T-helper 2 cell treated with Interferon-gamma antibody and Interleukin-4, amounts not matched to agents 100 ng/mL and 5 ng/mL, for 36 hours (primary cell): ENCODE data around the gene OR51I1. TPM values are rescaled to one million over a fixed set of nuclear protein-coding genes. Genes with fewer than 3 reads are reported as not detected.

Experiments
- intact Hi-C: fragments of 100-400 bp; cut with micrococcal nuclease; formaldehyde crosslinking; loops from one replicate; pipeline ENCODE4 v1.15.1; 2023
- total RNA-seq: library from RNA; stranded (reverse); gene quantifications from 2 replicates; pipeline ENCODE4 v1.2.3, GENCODE V29; 2022

The OR51I1 gene, protein sequence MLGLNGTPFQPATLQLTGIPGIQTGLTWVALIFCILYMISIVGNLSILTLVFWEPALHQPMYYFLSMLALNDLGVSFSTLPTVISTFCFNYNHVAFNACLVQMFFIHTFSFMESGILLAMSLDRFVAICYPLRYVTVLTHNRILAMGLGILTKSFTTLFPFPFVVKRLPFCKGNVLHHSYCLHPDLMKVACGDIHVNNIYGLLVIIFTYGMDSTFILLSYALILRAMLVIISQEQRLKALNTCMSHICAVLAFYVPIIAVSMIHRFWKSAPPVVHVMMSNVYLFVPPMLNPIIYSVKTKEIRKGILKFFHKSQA
- not detected in 2 replicates for total RNA-seq

DNA sequence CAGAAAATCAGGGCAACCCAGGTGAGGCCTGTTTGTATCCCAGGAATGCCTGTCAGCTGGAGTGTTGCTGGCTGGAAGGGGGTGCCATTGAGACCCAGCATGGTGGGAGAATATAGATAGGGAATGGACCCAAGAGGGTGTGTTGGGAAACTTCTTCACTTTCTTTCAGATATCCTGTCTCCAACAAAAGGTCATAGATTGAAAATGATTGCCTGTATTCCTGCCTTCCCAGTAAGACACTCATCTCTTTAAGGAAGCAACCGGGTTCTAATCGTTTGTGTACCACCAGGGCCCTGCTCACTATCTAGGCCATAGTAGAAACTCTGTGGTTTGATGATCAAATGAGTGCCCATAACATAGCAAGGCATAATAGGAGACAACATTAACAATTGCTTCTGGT, at the start of gene OR51I1:
Gene OR51I1, minus strand, starts transcription at position 101 of the 400 bp plus-strand sequence. Its CDS starts 0 bp downstream, at position 101.
- intact Hi-C loops: no loop called here

- intact Hi-C loops: no loop called here
These were observed 48.5 kb upstream of the OR51I1 start for GRCh38 chr11:5489576-5490357.

GRCh38 chr11:5488798-5489399, 47.6 kb upstream of the OR51I1 start:
- intact Hi-C loops: no loop called here

DNA sequence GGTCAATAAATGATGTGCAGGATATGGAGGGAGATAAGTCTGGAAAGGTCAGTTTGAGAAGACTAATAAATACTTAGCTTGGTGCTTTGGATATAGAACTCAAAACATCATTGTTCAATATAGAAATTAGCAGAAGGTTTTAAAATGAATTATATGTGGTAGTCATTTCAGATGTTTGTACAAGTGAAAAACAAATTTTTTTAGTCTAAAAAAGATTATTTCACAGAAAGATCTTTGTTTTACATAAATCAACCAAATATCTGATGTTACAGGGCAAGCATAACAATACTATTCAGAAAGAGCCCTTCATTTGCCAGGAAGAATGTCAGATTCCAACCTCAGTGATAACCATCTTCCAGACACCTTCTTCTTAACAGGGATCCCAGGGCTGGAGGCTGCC, 47.1 kb upstream of the OR51I1 start, which contains the start of gene OR52D1:
Gene OR52D1, plus strand, starts transcription at position 301 of the 400 bp plus-strand sequence. Its CDS starts 22 bp downstream, at position 323.
- intact Hi-C loops: no loop called here

GRCh38 chr11:5486421-5486820, 45.1 kb upstream of the OR51I1 start:
- intact Hi-C loops: no loop called here

DNA sequence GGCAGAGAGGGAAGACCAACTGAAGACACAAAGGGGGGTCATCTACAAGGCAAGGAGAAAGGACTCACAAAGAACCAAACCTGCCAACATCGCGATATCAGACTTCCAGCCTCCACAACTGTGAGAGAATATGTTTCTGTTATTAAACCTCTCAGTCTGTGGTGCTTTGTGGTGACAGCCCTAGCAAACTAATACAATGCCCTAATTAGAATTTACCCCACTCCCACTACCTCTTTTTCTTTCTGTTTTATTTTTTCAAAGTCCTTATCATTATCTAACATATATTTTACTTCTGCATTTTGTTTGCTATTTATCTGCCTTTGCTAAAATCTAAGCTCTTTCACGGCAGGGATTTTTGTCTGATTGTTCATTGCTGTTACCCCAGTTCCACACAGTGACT, 44.7 kb upstream of the OR51I1 start:
- intact Hi-C loops: no loop called here

- intact Hi-C loops: loop anchor here (1.0 to 5.0 kb wide), 2 partner anchors 76 to 332 kb away; partner anchors contain the start of gene OR52N2
These were observed 35.0 kb upstream of the OR51I1 start for GRCh38 chr11:5476186-5476819.

GRCh38 chr11:5473921-5474320, 32.6 kb upstream of the OR51I1 start:
- intact Hi-C loops: no loop called here

DNA sequence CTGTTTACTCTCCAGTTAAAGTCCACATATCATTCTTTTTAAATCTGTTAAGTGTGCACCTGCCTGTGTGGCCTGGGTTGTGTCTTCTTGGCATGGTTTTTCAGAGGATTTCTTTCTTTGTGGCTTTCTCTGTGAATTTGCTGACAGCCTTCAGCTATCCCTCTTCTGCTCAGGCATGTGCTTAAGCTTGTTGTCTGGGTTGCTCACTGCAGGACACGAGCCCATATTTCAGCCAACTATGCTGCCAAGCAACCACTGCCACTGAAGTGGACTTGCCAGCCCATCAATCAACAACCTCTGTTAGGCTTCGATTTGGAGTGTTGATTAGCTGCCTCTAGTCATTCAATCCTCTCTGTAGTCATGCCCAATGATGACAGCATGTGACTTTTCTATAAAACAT, 26.2 kb upstream of the OR51I1 start:
- intact Hi-C loops: no loop called here

DNA sequence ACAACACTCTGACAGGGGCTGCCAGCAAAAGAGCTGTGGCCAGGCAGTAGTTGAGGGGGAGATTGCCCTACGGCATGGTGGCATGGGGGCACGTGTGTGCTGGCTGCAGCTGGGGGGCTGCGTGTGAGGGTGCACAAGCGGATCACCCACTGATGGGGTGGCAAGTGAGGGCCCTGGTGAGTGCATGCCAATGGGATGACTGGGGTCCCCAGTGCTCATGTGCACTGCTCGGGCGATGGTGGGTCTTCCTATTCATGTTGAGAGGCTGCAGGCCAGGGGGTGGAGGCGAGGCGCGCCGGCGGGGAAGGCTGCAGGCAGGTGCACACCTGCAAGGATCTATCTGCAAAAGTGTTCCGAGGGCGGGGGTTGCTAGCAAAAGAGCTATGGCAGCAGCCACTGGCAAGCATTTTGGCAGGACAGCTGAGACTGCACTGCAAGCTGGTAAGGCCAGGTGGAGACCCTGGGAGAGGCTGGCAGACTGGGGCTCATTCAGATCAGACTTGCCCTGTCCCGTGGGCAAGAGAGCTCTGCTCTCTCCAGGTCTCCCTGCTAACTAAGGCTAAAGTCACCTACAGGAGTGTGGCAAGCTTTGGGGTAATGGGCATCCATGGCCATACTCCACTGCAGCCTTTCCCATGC, 19.8 kb upstream of the OR51I1 start:
- intact Hi-C loops: no loop called here

DNA sequence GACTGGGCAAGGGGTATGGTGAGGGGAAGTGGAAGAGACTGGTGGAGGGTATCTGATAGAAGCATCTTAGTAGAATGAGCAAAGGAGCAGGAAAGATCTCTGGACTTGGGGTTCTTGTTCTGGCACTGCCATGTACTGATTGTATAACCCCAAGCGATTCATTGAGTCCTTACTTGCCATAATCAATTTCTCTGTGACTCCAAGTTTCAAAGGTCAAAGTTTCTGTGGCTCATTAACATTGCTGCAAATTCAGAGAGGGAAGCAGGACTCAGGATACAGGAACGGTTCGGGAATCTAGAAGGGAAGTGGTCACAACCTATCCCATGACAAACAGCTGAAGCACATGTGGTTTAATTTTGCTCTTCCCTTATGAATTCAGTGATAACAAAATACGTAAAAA, 8.1 kb upstream of the OR51I1 start:
- intact Hi-C loops: no loop called here

DNA sequence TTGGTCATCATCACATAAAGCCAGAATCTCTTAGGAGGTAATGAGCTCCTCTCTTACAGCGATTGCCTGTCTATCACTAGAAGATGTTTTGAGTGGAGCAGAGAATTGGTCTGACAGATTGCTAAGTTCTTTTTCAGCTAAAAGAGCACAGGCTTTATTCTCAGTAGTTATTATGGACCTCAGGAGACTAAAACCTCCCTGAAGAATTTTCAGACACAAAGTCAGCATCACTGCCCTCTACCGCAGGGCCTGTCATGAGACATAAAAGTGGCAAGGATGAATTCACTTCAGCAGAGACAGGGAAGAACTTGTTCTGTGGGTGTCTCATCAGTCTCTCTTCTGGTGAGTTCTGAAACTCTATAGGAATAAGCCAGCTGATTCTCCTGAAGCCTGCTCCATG, 7.7 kb upstream of the OR51I1 start, which contains the start of gene OR51I2:
Gene OR51I2, plus strand, starts transcription at position 301 of the 400 bp plus-strand sequence. CDS start 4,166 bp downstream, outside the sequence.
- intact Hi-C loops: no loop called here

DNA sequence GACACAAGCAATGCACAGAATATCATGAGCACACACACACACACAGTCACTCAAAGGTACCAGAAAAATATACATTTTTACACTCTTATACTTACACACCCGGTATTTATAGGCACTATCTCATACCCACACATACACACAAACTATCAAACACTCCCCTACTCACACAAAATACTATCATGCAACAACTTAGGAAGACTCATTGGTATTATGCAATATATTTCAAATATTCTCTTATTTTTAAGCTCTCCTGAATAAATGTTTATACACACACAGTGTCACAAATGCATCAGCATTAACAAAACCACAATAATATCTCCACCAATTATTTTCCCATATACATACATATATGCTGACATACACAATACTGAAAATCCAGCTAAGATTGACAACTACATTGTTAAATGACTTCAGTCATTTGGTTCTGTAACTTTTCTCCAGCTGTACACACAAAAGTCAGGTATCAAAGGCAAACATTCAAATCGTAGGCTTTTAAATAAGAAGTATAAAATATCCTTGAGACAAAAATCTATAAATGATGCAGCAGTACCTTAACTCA, 2.6 kb upstream of the OR51I1 start:
- intact Hi-C loops: no loop called here

DNA sequence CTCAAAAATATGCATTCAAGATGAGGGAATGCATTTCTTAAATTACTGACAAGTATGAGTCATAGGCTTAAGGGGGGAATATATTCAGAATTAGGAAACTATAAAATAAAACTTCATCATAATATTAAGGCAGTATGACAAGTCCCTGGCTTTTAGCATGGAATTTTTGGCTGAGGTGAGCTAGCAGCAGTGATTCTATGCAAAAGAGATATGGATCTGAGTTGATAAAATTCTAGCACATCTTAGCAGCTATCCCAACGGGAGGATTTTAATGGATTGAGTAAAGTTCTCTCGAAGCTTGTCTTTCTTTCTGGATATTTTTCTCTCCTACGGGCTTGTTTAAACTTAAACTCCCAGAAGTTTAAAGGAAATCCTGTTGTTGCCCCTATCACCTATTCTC, 18.2 kb downstream of the OR51I1 start:
- intact Hi-C loops: no loop called here

- intact Hi-C loops: no loop called here
These were observed 19.5 kb downstream of the OR51I1 start, which contains the start of gene OR51Q1 for GRCh38 chr11:5421811-5422210. TSS of gene OR51Q1 (plus strand) at chr11:5422111. CDS start at chr11:5422201, 90 bp downstream.

DNA sequence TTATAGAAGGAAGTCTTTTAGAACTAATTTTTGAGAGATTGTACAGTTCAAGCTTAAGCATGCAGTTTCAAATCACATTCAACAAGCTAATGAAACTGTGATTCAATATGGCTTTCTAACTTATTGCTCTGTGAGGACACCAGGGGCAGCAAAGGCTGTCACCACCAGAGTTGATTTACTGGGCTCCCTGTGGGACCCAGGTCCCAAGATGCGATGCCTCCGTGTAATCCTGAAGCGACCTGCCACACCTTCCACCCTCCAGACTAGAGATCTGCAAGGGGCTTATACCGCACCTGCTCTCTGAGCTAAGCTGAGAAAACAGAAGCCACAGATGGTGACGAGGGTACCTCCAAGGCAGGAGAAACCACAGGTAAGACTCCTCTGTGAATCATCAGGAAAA, 20.3 kb downstream of the OR51I1 start:
- intact Hi-C loops: no loop called here

GRCh38 chr11:5405173-5405572, 36.1 kb downstream of the OR51I1 start:
- intact Hi-C loops: no loop called here

DNA sequence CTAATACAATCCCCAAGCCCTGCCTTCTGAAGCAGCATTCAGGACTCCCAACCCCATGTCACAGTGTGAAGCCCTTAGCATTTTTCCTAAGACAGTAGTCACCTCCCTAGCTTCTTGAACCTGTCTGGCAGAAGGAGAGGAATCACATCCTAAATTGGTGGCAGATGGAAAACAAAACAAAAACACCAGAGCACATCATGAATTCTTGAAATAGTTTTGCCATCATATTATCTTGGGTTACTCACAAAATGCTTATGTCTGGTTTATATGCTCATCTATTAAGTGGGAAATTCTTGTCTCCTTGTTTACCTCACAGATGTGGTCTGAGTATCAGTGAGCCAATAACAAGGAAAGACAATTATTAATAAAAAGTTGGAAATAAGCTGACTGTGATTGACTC, 42.4 kb downstream of the OR51I1 start:
- intact Hi-C loops: no loop called here

DNA sequence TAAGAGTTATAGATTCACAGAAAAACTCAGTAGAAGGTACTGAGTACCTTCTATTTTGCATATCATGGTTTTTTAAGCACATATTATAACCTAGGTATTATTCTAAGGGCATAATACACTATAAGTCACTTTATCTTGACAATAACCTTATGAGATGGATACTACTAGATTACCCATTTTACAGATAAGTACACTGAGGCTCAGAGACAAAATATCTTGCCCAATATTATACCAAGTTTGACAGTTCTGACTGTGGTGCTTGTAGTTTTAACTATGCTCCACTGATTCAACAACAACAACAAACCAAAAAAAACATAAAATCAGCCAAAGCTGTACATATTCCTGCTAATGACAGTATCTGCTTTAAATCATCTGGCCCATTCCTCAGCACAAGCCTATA, 47.2 kb downstream of the OR51I1 start:
- intact Hi-C loops: no loop called here
